Esophagus muscularis mucosa (tissue), 4 donors: ENCODE data around the gene MED13L. TPM values are rescaled to one million over a fixed set of nuclear protein-coding genes. Genes with fewer than 3 reads are reported as not detected.

Experiments used
- DNase-seq: peaks from one replicate; pipeline ENCODE4 v3.0.0-alpha.2; 2017; ENCODE audit errors: extremely low spot score
- H3K27ac ChIP-seq, 4 donors: fragments of 200-600 bp; sonication (generic); replicated peaks in 1 of 4; 1 replicate in 3 of 4; 2 replicates in 1 of 4; pipeline ENCODE4 v1.5.1; 2016 to 2019; ENCODE audit warnings: mild to moderate bottlenecking in 1 of 4
- H3K27me3 ChIP-seq, 4 donors: fragments of 200-600 bp; sonication (generic); one replicate each; pipeline versions ENCODE4 v1.5.1 to v1.6.0; 2016 to 2019
- H3K36me3 ChIP-seq, 4 donors: fragments of 200-600 bp; sonication (generic); one replicate each; pipeline ENCODE4 v1.5.1; 2016 to 2019
- H3K4me1 ChIP-seq, 4 donors: fragments of 200-600 bp; sonication (generic); one replicate each; pipeline ENCODE4 v1.5.1; 2016 to 2019
- H3K4me3 ChIP-seq, 4 donors: fragments of 200-600 bp; sonication (generic); 1 replicate in 2 of 4; 2 replicates in 2 of 4; pipeline ENCODE4 v1.5.1; 2016 to 2019; ENCODE audit warnings: mild to moderate bottlenecking in 4 of 4, moderate library complexity in 1 of 4
- H3K9me3 ChIP-seq, 4 donors: fragments of 200-600 bp; sonication (generic); 1 replicate in 3 of 4; 2 replicates in 1 of 4; pipeline ENCODE4 v1.5.1; 2016 to 2019
- EP300 ChIP-seq: sonication (generic); formaldehyde crosslinking; IDR thresholded peaks from one replicate; pipeline ENCODE4 v1.6.1; 2017; ENCODE audit warnings: antibody characterized with exemption
- POLR2A ChIP-seq: fragments of 450-650 bp; IDR thresholded peaks from one replicate; pipeline ENCODE4 v1.6.1; 2017; ENCODE audit warnings: antibody characterized with exemption, moderate library complexity, mild to moderate bottlenecking, low read depth
- POLR2AphosphoS5 ChIP-seq, 2 donors: sonication (generic); formaldehyde crosslinking; IDR thresholded peaks; one replicate each; pipeline ENCODE4 v1.6.1; 2017; ENCODE audit warnings: antibody characterized with exemption in 2 of 2
- WGBS: methylation state at CpG from one replicate; pipeline ENCODE4 v1.1.5; 2018; 5-methylcytosine and 5-hydroxymethylcytosine counted together
- intact Hi-C: fragments of 100-400 bp; cut with DNase I; formaldehyde crosslinking; loops from one replicate; pipeline ENCODE4 v1.15.1; 2023
- total RNA-seq, 4 donors: library from RNA; depleted of rRNA; stranded (reverse); fragments of >200 nt; gene quantifications; one replicate each; pipeline versions ENCODE4 v1.1.0 to v1.2.1, GENCODE V29; 2016
- TF ChIP-seq, protein P1 (sequence below), 3 experiments: fragments of 200-600 bp in 2 of 3; fragments of 450-650 bp in 1 of 3; sonication (generic) in 2 of 3; IDR thresholded peaks; one replicate each; pipeline ENCODE4 v1.5.1; 2017 to 2019; ENCODE audit warnings: antibody characterized with exemption in 3 of 3, mild to moderate bottlenecking in 2 of 3, moderate library complexity in 1 of 3

Gene MED13L
- total RNA-seq, 4 donors from 2014 or later: 141 to 350 (median 175) TPM

GRCh38 chr12:116310082-116310481, 32.6 kb upstream of the MED13L start:
- 100% methylated on average over 3 of the region's 3 CpGs for WGBS
- intact Hi-C loops: loop anchor here (10.0 kb wide), 1 partner anchor 125 kb away; no protein-coding TSS in a partner anchor
- TF ChIP-seq EP300: no peak
- H3K27me3 ChIP-seq: no peaks in the 10 kb centered on the region
- DNase-seq: no peak
- H3K4me3 ChIP-seq: no peak overlapping the region
- peaks cover 0 to 10% (median 0%) of the 10 kb centered on the region in 4 donors for H3K9me3 ChIP-seq
- no peaks in the 10 kb centered on the region for H3K36me3 ChIP-seq
- H3K4me1 ChIP-seq: no peaks in the 10 kb centered on the region
- H3K27ac ChIP-seq: no peak overlapping the region

DNA sequence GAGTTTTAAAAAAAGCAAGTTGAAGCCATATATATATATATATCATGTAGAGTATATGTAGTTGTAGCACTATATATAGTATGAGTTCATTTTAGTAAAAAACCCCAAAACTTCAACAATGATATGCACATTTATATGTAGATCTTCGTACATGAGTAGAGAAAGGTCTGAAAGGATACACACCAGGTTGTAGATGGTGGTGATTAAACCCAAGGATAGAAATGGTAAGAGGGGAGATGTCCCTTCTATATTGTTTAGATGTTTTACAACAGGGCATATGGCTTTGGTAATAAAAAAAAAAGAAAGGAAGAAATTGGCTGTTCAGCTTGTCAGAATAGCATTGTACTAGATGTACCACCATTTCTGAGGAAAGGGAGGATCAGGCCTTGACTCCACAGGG, 31.9 kb upstream of the MED13L start:
- Histone ChIP-seq H3K4me1 (no peaks in the 10 kb centered on the region), H3K27ac (no peak overlapping the region), H3K36me3 (no peaks in the 10 kb centered on the region), H3K4me3 (no peak overlapping the region), H3K9me3 (peaks cover 0 to 10% (median 0%) of the 10 kb centered on the region in 4 donors), H3K27me3 (no peaks in the 10 kb centered on the region)
- WGBS: 97% methylated on average over 1 of the region's 1 CpG
- TF ChIP-seq POLR2A (no peak), EP300 (no peak)
- DNase-seq: no peak
- intact Hi-C loops: no loop called here

DNA sequence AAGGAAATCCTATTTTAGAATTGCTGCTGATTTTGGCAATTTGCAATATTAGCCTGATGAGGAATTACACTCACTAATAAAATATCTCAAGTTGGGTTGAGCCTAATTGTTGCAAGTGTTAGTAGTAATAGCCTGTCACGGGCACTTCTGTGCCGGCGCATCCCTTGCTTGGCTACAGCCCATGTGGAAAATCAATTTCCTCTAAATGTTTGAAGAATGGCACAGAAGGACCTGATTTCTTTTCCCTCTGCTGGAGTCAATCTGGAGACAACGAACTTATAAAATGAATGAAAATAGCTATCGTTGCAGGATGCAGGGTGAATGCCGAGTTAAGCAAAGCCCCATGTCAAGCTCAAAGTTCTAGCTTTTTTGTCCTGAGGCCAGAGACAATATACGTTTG, 31.2 kb upstream of the MED13L start:
- no peaks in the 10 kb centered on the region for H3K27me3 ChIP-seq
- H3K27ac ChIP-seq: no peak overlapping the region
- no peak for DNase-seq
- H3K36me3 ChIP-seq: no peaks in the 10 kb centered on the region
- intact Hi-C loops: no loop called here
- 83% methylated on average over 7 of the region's 7 CpGs for WGBS
- TF ChIP-seq, protein P1, sequence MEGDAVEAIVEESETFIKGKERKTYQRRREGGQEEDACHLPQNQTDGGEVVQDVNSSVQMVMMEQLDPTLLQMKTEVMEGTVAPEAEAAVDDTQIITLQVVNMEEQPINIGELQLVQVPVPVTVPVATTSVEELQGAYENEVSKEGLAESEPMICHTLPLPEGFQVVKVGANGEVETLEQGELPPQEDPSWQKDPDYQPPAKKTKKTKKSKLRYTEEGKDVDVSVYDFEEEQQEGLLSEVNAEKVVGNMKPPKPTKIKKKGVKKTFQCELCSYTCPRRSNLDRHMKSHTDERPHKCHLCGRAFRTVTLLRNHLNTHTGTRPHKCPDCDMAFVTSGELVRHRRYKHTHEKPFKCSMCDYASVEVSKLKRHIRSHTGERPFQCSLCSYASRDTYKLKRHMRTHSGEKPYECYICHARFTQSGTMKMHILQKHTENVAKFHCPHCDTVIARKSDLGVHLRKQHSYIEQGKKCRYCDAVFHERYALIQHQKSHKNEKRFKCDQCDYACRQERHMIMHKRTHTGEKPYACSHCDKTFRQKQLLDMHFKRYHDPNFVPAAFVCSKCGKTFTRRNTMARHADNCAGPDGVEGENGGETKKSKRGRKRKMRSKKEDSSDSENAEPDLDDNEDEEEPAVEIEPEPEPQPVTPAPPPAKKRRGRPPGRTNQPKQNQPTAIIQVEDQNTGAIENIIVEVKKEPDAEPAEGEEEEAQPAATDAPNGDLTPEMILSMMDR (IDR thresholded peaks at IDR 0.05): no peak
- TF ChIP-seq POLR2AphosphoS5 (IDR thresholded peaks at IDR 0.05) (no peak), POLR2A (no peak), EP300 (no peak)
- H3K4me3 ChIP-seq: no peak overlapping the region
- peaks cover 0 to 10% (median 0%) of the 10 kb centered on the region in 4 donors for H3K9me3 ChIP-seq
- peaks cover 0 to 6% (median 5%) of the 10 kb centered on the region in 4 donors for H3K4me1 ChIP-seq

DNA sequence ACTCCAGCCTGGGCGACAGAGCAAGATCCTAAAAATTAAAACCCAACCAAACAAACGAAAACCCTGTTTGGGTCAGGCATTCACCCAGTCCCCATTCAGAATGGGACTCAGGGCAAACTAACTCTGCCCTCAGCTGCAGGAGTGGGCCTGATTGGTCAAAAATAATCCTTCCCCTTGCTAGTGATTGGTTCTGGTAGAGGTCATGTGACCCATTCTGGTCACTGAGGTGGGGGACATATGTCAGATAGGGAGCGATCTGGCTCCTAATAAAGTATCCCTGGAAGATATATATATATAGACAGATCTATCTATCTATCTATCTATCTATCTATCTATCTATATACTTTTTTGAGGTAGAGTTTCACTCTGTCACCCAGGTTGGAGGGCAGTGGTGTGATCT, 29.5 kb upstream of the MED13L start:
- 92% methylated on average over 3 of the region's 3 CpGs for WGBS
- intact Hi-C loops: no loop called here
- Histone ChIP-seq H3K27ac (no peak overlapping the region), H3K4me1 (peaks cover 0 to 14% (median 10%) of the 10 kb centered on the region in 4 donors), H3K4me3 (no peak overlapping the region), H3K27me3 (no peaks in the 10 kb centered on the region), H3K36me3 (no peaks in the 10 kb centered on the region), H3K9me3 (peaks cover 0 to 10% (median 0%) of the 10 kb centered on the region in 4 donors)
- no peak for TF ChIP-seq EP300
- TF ChIP-seq, protein P1 (IDR thresholded peaks at IDR 0.05): no peak
- no peak for TF ChIP-seq POLR2AphosphoS5 (IDR thresholded peaks at IDR 0.05)
- TF ChIP-seq POLR2A: no peak
- no peak for DNase-seq

DNA sequence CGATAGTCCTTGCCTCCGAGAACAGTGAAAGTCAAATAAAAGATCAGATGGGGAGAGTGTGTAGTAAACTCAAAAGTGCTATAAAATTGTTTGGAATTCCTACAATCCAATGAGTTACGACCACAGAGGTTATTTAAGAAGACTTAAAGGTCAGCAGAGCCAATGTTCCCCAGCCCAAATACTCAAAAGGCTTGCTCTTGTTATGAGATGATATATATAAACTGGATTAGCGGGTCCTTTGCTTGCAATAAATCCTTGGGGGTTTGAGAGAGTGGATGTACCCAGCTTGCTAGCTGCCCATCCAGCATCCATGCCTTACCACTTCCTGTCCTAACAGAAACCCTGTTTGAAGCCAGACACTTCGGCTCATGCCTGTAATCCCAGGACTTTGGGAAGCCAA, 29.0 kb upstream of the MED13L start:
- Histone ChIP-seq H3K4me3 (no peak overlapping the region), H3K27me3 (no peaks in the 10 kb centered on the region), H3K36me3 (no peaks in the 10 kb centered on the region), H3K4me1 (peaks cover 0 to 14% (median 10%) of the 10 kb centered on the region in 4 donors), H3K27ac (no peak overlapping the region), H3K9me3 (peaks cover 0 to 10% (median 0%) of the 10 kb centered on the region in 4 donors)
- WGBS: 93% methylated on average over 5 of the region's 5 CpGs
- TF ChIP-seq EP300 (no peak), POLR2AphosphoS5 (IDR thresholded peaks at IDR 0.05) (no peak), POLR2A (no peak)
- TF ChIP-seq, protein P1 (IDR thresholded peaks at IDR 0.05): no peak
- DNase-seq: no peak
- intact Hi-C loops: no loop called here

GRCh38 chr12:116304621-116305020, 27.1 kb upstream of the MED13L start:
- H3K4me1 ChIP-seq: peaks cover 8 to 27% (median 22%) of the 10 kb centered on the region in 4 donors
- 98% methylated on average over 4 of the region's 4 CpGs for WGBS
- H3K27ac ChIP-seq: no peak overlapping the region
- intact Hi-C loops: no loop called here
- no peaks in the 10 kb centered on the region for H3K27me3 ChIP-seq
- TF ChIP-seq POLR2AphosphoS5 (IDR thresholded peaks at IDR 0.05): no peak
- TF ChIP-seq, protein P1 (IDR thresholded peaks at IDR 0.05): no peak
- no peak for TF ChIP-seq POLR2A
- TF ChIP-seq EP300: no peak
- H3K36me3 ChIP-seq: no peaks in the 10 kb centered on the region
- DNase-seq: no peak
- H3K4me3 ChIP-seq: no peak overlapping the region
- peaks cover 0 to 4% (median 0%) of the 10 kb centered on the region in 4 donors for H3K9me3 ChIP-seq
